GM06990 (cell line): Measurements from ENCODE around the gene C1orf232.

Experiments
- DNase-seq: peaks from one replicate; pipeline ENCODE4 v3.0.0-alpha.2; 2011; ENCODE audit not compliant: insufficient read length; ENCODE audit errors: extremely low read depth
- H3K27me3 ChIP-seq: replicated peaks from 2 replicates; pipeline ENCODE4 v1.6.0; 2011; ENCODE audit warnings: low read length; ENCODE audit not compliant: control insufficient read depth, insufficient read depth
- H3K36me3 ChIP-seq: 2 replicates; pipeline ENCODE4 v1.5.1; 2011; ENCODE audit warnings: low read length; ENCODE audit not compliant: control insufficient read depth, insufficient read depth
- H3K4me3 ChIP-seq: replicated peaks from 2 replicates; pipeline ENCODE4 v1.5.1; 2011; ENCODE audit warnings: low read depth, mild to moderate bottlenecking, control low read depth, low read length
- TF ChIP-seq, protein P1 (sequence below): IDR thresholded peaks from 2 replicates; pipeline ENCODE4 v1.5.1; 2011; ENCODE audit warnings: low read length, control low read depth, mild to moderate bottlenecking, inconsistent platforms; ENCODE audit not compliant: insufficient read depth, poor library complexity, severe bottlenecking

The C1orf232 gene

DNA sequence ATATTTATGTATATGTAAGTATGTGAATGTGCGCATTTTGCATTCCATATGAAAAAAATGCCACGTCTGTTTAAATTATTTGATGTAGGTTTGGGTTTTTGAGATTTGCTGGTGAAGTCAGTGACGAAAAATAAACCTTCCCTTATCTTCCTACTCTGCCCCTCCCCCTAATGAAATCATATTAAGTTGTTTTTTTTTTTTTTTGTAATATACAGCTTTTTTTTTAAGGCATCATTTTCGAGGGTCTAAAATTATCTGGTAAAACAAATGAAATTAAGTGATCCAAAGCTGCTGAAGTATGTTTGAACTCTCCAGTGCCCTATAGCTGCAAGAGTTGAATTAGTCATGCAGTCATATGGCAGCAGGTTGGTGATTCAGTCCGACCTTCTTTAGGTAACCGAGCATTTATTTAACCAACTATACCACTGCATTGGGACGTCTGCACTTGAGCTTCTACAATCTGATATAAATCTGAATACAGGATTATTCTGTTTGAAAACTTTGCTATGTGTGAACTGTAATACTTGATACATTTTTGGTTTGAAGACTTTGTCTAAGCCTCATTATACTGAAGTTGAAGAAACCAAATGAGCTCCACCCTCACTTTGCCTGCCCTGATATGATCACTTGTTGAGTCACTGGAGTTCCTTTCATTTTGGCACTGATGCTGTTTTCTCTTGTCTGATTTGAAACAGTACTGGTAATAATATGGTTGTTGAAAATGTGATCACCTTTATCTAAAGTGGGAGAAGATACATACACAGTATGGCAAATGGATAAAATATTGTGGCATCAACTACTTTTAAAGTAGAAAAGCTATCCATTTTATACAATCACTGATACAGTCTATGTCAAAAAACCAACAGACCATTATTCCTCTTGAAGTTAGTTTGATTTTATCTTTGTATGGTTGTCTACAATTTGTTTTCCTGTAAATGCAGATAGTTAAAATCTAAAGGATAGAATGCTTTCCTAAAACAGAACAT, 45.5 kb downstream of the C1orf232 start:
- H3K36me3 ChIP-seq = no peaks in the 10 kb centered on the region; the same call in 1 of the 2 replicates
- no peaks in the 10 kb centered on the region for H3K27me3 ChIP-seq
- no peak overlapping the region for H3K4me3 ChIP-seq
- TF ChIP-seq, protein P1, sequence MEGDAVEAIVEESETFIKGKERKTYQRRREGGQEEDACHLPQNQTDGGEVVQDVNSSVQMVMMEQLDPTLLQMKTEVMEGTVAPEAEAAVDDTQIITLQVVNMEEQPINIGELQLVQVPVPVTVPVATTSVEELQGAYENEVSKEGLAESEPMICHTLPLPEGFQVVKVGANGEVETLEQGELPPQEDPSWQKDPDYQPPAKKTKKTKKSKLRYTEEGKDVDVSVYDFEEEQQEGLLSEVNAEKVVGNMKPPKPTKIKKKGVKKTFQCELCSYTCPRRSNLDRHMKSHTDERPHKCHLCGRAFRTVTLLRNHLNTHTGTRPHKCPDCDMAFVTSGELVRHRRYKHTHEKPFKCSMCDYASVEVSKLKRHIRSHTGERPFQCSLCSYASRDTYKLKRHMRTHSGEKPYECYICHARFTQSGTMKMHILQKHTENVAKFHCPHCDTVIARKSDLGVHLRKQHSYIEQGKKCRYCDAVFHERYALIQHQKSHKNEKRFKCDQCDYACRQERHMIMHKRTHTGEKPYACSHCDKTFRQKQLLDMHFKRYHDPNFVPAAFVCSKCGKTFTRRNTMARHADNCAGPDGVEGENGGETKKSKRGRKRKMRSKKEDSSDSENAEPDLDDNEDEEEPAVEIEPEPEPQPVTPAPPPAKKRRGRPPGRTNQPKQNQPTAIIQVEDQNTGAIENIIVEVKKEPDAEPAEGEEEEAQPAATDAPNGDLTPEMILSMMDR = no peak
- no peak for DNase-seq

DNA sequence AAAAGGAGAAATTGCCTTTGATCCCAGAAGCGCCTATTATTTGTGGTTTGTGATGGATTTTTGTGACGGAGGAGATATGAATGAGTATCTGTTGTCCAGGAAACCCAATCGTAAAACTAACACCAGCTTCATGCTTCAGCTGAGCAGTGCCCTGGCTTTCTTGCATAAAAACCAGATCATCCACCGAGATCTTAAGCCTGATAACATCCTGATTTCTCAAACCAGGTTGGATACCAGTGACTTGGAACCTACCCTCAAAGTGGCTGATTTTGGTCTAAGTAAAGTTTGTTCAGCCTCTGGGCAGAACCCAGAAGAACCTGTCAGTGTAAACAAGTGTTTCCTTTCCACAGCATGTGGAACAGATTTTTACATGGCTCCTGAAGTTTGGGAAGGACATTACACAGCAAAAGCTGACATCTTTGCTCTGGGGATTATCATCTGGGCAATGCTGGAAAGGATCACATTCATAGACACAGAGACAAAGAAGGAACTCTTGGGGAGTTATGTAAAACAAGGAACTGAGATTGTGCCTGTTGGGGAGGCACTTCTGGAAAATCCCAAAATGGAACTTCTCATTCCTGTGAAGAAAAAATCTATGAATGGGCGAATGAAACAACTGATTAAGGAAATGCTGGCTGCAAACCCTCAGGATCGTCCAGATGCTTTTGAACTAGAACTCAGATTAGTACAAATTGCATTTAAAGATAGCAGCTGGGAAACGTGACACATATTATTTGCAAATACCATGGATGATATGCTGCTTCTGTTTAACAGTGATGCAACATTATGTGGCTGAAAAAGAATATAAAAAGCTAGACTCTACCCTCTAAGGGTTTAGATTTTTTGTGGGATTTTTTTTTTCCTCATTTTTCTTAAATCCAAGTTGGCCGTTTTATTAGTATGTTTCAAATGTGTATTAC, 46.6 kb downstream of the C1orf232 start:
- Histone ChIP-seq H3K27me3 (no peaks in the 10 kb centered on the region), H3K36me3 (peaks cover 2% of the 10 kb centered on the region; the same call in 1 of the 2 replicates), H3K4me3 (no peak overlapping the region)
- no peak for DNase-seq
- TF ChIP-seq, protein P1 = no peak

DNA sequence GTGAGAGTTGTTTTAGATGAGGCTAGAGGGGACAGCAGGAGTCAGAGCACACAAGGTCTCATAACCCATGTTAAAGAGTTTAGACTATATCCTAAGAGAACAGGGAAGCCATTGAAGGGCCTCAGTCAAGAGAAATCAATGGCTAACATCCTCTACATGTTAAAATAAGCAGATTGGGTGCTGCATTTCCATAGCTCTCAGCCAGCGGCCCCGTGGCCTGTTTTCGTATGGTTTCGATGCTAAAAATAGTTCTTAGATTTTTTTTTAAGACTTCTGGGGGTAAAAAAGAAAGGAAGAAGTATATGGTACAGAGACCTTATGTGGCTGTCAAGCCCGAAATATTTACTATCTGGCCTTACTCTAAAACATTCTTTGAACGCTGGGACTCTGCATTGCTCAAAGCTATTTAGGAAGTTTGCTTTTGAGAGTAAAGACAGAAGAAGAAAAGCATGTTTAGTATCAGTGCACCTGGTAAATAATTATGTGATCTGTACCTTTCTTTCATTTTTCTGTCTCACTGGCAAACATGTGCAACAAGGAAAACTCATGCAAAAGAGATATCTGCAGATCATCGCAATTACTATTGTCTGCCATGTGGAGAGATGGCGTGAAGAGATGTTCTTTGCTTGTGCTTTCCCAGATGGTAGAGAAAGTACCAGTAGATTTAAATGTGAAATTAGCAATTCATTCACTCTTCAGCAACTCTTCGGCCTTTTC, 48.7 kb downstream of the C1orf232 start:
- H3K36me3 ChIP-seq = peaks cover 2% of the 10 kb centered on the region; the same call in 1 of the 2 replicates
- H3K4me3 ChIP-seq = no peak overlapping the region
- no peak for DNase-seq
- H3K27me3 ChIP-seq = no peaks in the 10 kb centered on the region
- TF ChIP-seq, protein P1 = no peak

DNA sequence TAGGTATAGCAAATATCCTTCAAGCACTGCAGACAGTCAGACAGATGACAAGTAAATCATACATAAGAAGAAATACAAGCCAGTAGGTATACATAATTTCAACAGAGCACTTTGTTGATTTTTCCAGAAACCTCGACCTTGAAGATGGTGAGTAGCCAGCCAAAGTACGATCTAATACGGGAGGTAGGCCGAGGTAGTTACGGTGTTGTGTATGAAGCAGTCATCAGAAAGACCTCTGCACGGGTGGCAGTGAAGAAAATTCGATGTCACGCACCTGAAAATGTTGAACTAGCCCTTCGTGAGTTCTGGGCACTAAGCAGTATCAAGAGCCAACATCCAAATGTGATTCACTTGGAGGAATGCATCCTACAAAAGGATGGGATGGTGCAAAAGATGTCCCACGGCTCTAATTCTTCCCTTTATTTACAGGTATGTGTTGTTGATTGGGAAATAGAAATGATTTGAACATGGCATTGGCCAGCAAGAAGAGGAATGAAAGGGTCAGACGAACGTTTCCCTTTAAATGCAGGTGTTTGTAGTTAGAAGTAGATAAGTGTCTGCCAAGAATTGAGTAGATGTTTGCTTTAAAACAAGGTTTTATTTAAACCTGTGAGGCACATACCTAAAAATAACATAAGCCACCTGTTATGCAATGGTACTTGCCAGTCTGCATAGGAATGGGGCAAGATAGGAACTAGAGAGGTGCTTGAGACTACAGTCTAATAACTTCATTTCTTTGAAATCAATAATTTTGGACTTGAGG, 54.4 kb downstream of the C1orf232 start:
- H3K4me3 ChIP-seq = no peak overlapping the region
- H3K36me3 ChIP-seq = peaks cover 2% of the 10 kb centered on the region; the same call in 1 of the 2 replicates
- DNase-seq = no peak
- TF ChIP-seq, protein P1 = no peak
- H3K27me3 ChIP-seq = no peaks in the 10 kb centered on the region
